MM.1S (cell line): ENCODE data around the gene ACER2.

Experiments
- EZH2 ChIP-seq: fragments of 300-600 bp; sonication (generic); optimal IDR thresholded peaks from 2 replicates; pipeline ENCODE3; 2017; ENCODE audit warnings: low read depth, mild to moderate bottlenecking, antibody characterized with exemption, low read length, mixed read lengths
- EZH2phosphoT487 ChIP-seq: fragments of 300-600 bp; sonication (generic); IDR thresholded peaks from 2 replicates; pipeline ENCODE4 v1.6.1; 2018; ENCODE audit warnings: antibody characterized with exemption, low read length
- TF ChIP-seq, protein P1 (sequence below): fragments of 300-600 bp; sonication (generic); IDR thresholded peaks from 2 replicates; pipeline ENCODE4 v1.5.1; 2016; ENCODE audit warnings: antibody characterized with exemption, low read length, mixed read lengths

DNA sequence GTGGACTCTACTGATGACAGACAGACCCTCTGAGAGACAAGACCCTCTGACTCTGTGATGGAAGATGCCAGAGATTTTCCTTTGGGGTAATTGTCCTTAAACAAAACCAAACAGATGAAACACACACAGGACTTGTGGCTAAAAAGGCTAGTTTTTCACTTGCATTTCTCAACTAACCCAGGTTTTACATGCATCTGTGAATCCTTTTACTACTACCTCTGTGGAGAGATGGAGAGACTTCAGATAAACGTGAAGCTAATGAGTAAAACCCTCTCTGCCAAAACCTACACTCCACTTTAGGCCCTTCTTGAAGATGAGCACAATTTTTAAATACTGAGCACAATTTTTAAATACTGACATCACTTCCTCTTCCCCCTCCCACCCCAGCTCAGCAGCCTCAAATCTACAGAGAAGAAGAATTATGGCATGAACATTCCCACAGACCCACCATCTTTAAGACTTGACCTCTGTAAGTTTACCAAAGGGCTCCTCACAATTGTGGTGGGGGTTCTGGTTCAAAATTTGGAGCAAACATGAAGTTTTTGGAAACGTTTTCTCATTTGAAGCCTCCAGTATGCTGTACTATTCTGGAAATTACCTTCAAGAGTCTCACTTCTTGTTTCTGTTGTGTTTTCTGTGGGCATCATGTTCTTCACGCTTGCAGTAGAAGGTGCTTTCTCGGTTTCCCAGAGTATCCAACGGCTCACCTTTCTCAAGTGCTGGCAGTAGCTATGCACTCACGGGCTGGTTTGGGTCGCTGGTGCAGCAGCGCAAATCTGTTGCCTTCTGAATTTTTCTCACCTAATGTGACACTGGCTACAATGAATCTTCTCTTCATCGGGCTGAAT lies 42.7 kb downstream of the ACER2 start:
- TF ChIP-seq EZH2, result no peak
- TF ChIP-seq, protein P1, sequence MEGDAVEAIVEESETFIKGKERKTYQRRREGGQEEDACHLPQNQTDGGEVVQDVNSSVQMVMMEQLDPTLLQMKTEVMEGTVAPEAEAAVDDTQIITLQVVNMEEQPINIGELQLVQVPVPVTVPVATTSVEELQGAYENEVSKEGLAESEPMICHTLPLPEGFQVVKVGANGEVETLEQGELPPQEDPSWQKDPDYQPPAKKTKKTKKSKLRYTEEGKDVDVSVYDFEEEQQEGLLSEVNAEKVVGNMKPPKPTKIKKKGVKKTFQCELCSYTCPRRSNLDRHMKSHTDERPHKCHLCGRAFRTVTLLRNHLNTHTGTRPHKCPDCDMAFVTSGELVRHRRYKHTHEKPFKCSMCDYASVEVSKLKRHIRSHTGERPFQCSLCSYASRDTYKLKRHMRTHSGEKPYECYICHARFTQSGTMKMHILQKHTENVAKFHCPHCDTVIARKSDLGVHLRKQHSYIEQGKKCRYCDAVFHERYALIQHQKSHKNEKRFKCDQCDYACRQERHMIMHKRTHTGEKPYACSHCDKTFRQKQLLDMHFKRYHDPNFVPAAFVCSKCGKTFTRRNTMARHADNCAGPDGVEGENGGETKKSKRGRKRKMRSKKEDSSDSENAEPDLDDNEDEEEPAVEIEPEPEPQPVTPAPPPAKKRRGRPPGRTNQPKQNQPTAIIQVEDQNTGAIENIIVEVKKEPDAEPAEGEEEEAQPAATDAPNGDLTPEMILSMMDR, result no peak
- TF ChIP-seq EZH2phosphoT487, result no peak
